Stimulated activated naive B cell treated with anti-CD40 and anti-IgM and Interleukin-4, amounts not matched to agents 10 μg/mL and 1 μg/mL and 100 μg/mL, for 72 hours (primary cell): ENCODE measurements around the gene BBS9.

Experiments used
- ATAC-seq, 2 donors: fragments of 150-1000 bp; cut with Tn5 transposase; replicated peaks; 2 replicates each; pipeline ENCODE4 v1.10.0; 2021; ENCODE audit warnings: moderate library complexity in 1 of 2
- DNase-seq: peaks from one replicate; pipeline ENCODE4 v3.0.0; 2021
- H3K27ac Mint-ChIP-seq: one replicate; pipeline ENCODE4 v1.8.0; 2022; ENCODE audit warnings: mild to moderate bottlenecking, mixed read lengths
- H3K27me3 Mint-ChIP-seq, 2 donors: one replicate each; pipeline ENCODE4 v1.8.0; 2022; ENCODE audit warnings: mixed read lengths in 2 of 2
- H3K36me3 Mint-ChIP-seq, 2 donors: one replicate each; pipeline ENCODE4 v1.8.0; 2022; ENCODE audit warnings: mixed read lengths in 2 of 2, mild to moderate bottlenecking in 1 of 2
- H3K4me1 Mint-ChIP-seq, 2 donors: one replicate each; pipeline ENCODE4 v1.8.0; 2022; ENCODE audit warnings: mixed read lengths in 2 of 2, mild to moderate bottlenecking in 1 of 2
- H3K4me3 Mint-ChIP-seq, 2 donors: one replicate each; pipeline ENCODE4 v1.8.0; 2022; ENCODE audit warnings: mild to moderate bottlenecking in 2 of 2, mixed read lengths in 2 of 2, moderate library complexity in 1 of 2
- H3K9me3 Mint-ChIP-seq, 2 donors: one replicate each; pipeline ENCODE4 v1.8.0; 2022; ENCODE audit warnings: mixed read lengths in 2 of 2, mild to moderate bottlenecking in 1 of 2

Gene BBS9

GRCh38 chr7:33649476-33650441, 520.4 kb downstream of the BBS9 start:
- Mint-ChIP-seq H3K4me1 (peaks cover 0 to 3% of the 10 kb centered on the region in 2 donors), H3K27ac (no peak overlapping the region), H3K9me3 (peaks cover 0 to 1% of the 10 kb centered on the region in 2 donors), H3K27me3 (no peaks in the 10 kb centered on the region), H3K4me3 (no peak overlapping the region), H3K36me3 (no peaks in the 10 kb centered on the region)
- ATAC-seq = no peak
- DNase-seq = no peak

GRCh38 chr7:33650828-33651227, 521.5 kb downstream of the BBS9 start:
- Mint-ChIP-seq H3K4me1 (peaks cover 0 to 3% of the 10 kb centered on the region in 2 donors), H3K4me3 (no peak overlapping the region), H3K9me3 (peaks cover 0 to 1% of the 10 kb centered on the region in 2 donors), H3K27me3 (no peaks in the 10 kb centered on the region), H3K27ac (no peak overlapping the region), H3K36me3 (no peaks in the 10 kb centered on the region)
- ATAC-seq = no peak
- no peak for DNase-seq

- no peaks in the 10 kb centered on the region for H3K36me3 Mint-ChIP-seq
Measured at GRCh38 chr7:33651998-33652515, 522.7 kb downstream of the BBS9 start.

GRCh38 chr7:33654676-33655075, 525.3 kb downstream of the BBS9 start:
- Mint-ChIP-seq H3K4me1 (peaks cover 0 to 3% of the 10 kb centered on the region in 2 donors), H3K36me3 (no peaks in the 10 kb centered on the region), H3K4me3 (no peak overlapping the region), H3K27ac (no peak overlapping the region), H3K27me3 (no peaks in the 10 kb centered on the region), H3K9me3 (peaks cover 0 to 1% of the 10 kb centered on the region in 2 donors)
- ATAC-seq = no peak
- no peak for DNase-seq

More at GRCh38 chr7:33651998-33652515, 522.7 kb downstream of the BBS9 start:
- ATAC-seq (no peak), DNase-seq (no peak)
- Mint-ChIP-seq H3K4me1 (peaks cover 0 to 3% of the 10 kb centered on the region in 2 donors), H3K9me3 (peaks cover 0 to 1% of the 10 kb centered on the region in 2 donors), H3K4me3 (no peak overlapping the region), H3K27ac (no peak overlapping the region), H3K27me3 (no peaks in the 10 kb centered on the region)
